ENCODE measurements around the gene UGT1A1. TPM values are rescaled to one million over a fixed set of nuclear protein-coding genes. Genes with fewer than 3 reads are reported as not detected.

Gene UGT1A1
- total and polyA plus RNA-seq, 4 donors, result 145 to 386 (median 288) TPM; not detected in 1

DNA sequence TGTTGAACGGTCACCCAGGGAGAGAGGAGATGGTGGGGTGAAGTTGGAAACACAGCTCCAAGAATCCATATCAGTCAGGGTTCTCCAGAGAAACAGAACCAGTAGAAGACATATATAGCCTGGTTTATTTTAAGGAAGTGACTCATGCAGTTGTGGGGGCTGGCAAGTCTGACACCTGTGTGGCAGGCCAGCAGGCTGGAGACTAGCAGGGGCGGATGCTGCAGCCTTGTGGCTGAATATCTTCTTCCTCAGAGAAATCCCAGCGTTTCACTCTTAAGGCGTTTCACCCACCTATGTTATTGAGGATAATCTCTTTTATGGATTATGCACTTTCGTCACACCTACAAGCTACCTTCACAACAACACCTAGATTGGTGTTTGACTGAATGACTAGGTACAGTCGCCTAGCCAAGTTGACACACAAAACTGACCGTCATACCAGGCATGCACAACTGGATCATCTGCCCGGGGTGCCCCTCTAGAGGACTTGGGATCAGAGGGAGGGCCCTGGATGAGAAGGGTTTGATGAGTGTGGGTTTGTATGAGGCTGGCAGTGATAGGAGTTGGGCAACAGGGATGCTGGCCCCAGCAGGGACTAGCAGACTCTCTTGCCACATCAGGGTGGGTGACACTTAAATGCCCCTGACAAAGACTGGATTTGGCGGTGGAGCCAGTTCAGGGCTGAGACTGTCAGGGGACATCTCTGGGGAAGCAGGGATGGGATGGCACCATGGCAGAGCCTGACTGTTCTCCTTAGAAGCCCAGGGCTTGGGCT lies 41.5 kb downstream of the UGT1A1 start:
- Histone ChIP-seq H3K4me3 (ENCODE audit: low read depth in 1 of 3, low read length in 3 of 3) (no peak overlapping the region), H3K9me3 (ENCODE audit: control insufficient read depth in 4 of 4, low read length in 3 of 4) (no peaks in the 10 kb centered on the region), H3K27me3 (ENCODE audit: control insufficient read depth in 4 of 4, insufficient read depth in 4 of 4, low read length in 3 of 4) (no peaks in the 10 kb centered on the region), H3K4me1 (ENCODE audit: control insufficient read depth in 4 of 4, insufficient read depth in 4 of 4, low read length in 3 of 4) (no peaks in the 10 kb centered on the region), H3K36me3 (ENCODE audit: control insufficient read depth in 4 of 4, insufficient read depth in 3 of 4, low read depth in 1 of 4, low read length in 3 of 4) (no peaks in the 10 kb centered on the region), H3K9ac (ENCODE audit: low read depth in 1 of 2, low read length in 2 of 2) (no peak overlapping the region), H3K27ac (ENCODE audit: low read depth in 1 of 2, low read length in 2 of 2) (no peak overlapping the region)
- DNase-seq (ENCODE audit: low spot score), result peak; percentile 27
- TF ChIP-seq, protein P1, sequence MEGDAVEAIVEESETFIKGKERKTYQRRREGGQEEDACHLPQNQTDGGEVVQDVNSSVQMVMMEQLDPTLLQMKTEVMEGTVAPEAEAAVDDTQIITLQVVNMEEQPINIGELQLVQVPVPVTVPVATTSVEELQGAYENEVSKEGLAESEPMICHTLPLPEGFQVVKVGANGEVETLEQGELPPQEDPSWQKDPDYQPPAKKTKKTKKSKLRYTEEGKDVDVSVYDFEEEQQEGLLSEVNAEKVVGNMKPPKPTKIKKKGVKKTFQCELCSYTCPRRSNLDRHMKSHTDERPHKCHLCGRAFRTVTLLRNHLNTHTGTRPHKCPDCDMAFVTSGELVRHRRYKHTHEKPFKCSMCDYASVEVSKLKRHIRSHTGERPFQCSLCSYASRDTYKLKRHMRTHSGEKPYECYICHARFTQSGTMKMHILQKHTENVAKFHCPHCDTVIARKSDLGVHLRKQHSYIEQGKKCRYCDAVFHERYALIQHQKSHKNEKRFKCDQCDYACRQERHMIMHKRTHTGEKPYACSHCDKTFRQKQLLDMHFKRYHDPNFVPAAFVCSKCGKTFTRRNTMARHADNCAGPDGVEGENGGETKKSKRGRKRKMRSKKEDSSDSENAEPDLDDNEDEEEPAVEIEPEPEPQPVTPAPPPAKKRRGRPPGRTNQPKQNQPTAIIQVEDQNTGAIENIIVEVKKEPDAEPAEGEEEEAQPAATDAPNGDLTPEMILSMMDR (IDR thresholded peaks at IDR 0.05; ENCODE audit: low read depth, low read length, missing input control), result no peak
- no peak for TF ChIP-seq FOXA2 (IDR thresholded peaks at IDR 0.05)
- TF ChIP-seq, protein P2, sequence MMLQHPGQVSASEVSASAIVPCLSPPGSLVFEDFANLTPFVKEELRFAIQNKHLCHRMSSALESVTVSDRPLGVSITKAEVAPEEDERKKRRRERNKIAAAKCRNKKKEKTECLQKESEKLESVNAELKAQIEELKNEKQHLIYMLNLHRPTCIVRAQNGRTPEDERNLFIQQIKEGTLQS (IDR thresholded peaks at IDR 0.05), result no peak
- TF ChIP-seq HNF4A (conservative IDR thresholded peaks at IDR 0.05), result no peak
- TF ChIP-seq, protein P3, sequence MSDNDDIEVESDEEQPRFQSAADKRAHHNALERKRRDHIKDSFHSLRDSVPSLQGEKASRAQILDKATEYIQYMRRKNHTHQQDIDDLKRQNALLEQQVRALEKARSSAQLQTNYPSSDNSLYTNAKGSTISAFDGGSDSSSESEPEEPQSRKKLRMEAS (IDR thresholded peaks at IDR 0.05), result no peak
- no peak for TF ChIP-seq RAD21 (IDR thresholded peaks at IDR 0.05)
- TF ChIP-seq JUND (IDR thresholded peaks at IDR 0.05), result no peak
- no peak for TF ChIP-seq TAF1 (conservative IDR thresholded peaks at IDR 0.05)
- TF ChIP-seq FOXA1 (IDR thresholded peaks at IDR 0.05), result no peak
- TF ChIP-seq, protein P4, sequence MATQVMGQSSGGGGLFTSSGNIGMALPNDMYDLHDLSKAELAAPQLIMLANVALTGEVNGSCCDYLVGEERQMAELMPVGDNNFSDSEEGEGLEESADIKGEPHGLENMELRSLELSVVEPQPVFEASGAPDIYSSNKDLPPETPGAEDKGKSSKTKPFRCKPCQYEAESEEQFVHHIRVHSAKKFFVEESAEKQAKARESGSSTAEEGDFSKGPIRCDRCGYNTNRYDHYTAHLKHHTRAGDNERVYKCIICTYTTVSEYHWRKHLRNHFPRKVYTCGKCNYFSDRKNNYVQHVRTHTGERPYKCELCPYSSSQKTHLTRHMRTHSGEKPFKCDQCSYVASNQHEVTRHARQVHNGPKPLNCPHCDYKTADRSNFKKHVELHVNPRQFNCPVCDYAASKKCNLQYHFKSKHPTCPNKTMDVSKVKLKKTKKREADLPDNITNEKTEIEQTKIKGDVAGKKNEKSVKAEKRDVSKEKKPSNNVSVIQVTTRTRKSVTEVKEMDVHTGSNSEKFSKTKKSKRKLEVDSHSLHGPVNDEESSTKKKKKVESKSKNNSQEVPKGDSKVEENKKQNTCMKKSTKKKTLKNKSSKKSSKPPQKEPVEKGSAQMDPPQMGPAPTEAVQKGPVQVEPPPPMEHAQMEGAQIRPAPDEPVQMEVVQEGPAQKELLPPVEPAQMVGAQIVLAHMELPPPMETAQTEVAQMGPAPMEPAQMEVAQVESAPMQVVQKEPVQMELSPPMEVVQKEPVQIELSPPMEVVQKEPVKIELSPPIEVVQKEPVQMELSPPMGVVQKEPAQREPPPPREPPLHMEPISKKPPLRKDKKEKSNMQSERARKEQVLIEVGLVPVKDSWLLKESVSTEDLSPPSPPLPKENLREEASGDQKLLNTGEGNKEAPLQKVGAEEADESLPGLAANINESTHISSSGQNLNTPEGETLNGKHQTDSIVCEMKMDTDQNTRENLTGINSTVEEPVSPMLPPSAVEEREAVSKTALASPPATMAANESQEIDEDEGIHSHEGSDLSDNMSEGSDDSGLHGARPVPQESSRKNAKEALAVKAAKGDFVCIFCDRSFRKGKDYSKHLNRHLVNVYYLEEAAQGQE (IDR thresholded peaks at IDR 0.05), result no peak
- TF ChIP-seq NR2F2 (IDR thresholded peaks at IDR 0.05), result no peak
- TF ChIP-seq RXRA (IDR thresholded peaks at IDR 0.05), result no peak
- no peak for TF ChIP-seq GABPA (IDR thresholded peaks at IDR 0.05 in 1 of 2, conservative IDR thresholded peaks at IDR 0.05 in 1 of 2)
- TF ChIP-seq, protein P5, sequence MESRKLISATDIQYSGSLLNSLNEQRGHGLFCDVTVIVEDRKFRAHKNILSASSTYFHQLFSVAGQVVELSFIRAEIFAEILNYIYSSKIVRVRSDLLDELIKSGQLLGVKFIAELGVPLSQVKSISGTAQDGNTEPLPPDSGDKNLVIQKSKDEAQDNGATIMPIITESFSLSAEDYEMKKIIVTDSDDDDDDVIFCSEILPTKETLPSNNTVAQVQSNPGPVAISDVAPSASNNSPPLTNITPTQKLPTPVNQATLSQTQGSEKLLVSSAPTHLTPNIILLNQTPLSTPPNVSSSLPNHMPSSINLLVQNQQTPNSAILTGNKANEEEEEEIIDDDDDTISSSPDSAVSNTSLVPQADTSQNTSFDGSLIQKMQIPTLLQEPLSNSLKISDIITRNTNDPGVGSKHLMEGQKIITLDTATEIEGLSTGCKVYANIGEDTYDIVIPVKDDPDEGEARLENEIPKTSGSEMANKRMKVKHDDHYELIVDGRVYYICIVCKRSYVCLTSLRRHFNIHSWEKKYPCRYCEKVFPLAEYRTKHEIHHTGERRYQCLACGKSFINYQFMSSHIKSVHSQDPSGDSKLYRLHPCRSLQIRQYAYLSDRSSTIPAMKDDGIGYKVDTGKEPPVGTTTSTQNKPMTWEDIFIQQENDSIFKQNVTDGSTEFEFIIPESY (IDR thresholded peaks at IDR 0.05), result no peak
- no peak for TF ChIP-seq SP1 (IDR thresholded peaks at IDR 0.05)
- TF ChIP-seq YY1 (IDR thresholded peaks at IDR 0.05), result no peak
- TF ChIP-seq EGR1 (IDR thresholded peaks at IDR 0.05; ENCODE audit: low read depth in 2 of 2), result no peak
- TF ChIP-seq HNF4G (IDR thresholded peaks at IDR 0.05), result no peak
- WGBS, result 81% methylated on average over 9 of the region's 9 CpGs

Measured in liver (tissue), 9 donors.